ENCODE measurements around the gene CCDC88C.

DNA sequence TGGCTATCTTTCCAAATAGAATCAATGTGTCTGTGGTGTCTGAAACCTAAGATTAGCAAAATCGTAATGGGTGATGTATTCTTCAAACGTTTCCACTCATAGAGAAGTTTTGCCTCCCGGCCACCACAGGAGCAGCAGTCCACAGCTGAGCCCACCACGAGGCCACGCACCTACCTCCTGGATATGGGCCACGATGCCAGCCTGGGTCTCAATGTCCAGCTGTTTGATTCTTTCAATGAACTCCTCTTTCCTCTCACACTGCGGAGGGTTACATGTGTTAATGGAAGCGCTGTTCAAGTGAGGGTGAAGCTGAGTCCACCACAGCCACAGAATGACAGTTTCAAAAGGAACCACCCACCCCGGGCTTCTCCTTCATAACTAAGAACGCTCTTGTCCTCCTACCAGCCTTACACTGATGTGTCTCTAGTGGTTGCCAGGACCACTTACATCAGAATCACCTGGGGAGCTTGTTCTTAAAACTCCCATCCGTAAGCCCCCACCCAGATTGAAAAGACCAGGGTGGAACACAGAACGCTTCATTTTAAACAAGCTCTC, 75.3 kb downstream of the CCDC88C start:
- TF ChIP-seq, protein P1, sequence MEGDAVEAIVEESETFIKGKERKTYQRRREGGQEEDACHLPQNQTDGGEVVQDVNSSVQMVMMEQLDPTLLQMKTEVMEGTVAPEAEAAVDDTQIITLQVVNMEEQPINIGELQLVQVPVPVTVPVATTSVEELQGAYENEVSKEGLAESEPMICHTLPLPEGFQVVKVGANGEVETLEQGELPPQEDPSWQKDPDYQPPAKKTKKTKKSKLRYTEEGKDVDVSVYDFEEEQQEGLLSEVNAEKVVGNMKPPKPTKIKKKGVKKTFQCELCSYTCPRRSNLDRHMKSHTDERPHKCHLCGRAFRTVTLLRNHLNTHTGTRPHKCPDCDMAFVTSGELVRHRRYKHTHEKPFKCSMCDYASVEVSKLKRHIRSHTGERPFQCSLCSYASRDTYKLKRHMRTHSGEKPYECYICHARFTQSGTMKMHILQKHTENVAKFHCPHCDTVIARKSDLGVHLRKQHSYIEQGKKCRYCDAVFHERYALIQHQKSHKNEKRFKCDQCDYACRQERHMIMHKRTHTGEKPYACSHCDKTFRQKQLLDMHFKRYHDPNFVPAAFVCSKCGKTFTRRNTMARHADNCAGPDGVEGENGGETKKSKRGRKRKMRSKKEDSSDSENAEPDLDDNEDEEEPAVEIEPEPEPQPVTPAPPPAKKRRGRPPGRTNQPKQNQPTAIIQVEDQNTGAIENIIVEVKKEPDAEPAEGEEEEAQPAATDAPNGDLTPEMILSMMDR (IDR thresholded peaks at IDR 0.05), result no peak
- TF ChIP-seq ATF3 (CRISPR knock-in tag; conservative IDR thresholded peaks at IDR 0.05), result no peak
- no peak for TF ChIP-seq MXD4 (CRISPR knock-in tag; IDR thresholded peaks at IDR 0.05; ENCODE audit: borderline replicate concordance)
- TF ChIP-seq ATF1 (CRISPR knock-in tag; IDR thresholded peaks at IDR 0.05), result no peak
- no peak for TF ChIP-seq EMX1 (CRISPR knock-in tag; IDR thresholded peaks at IDR 0.05)
- no peak for TF ChIP-seq ESRRA (CRISPR knock-in tag; IDR thresholded peaks at IDR 0.05; ENCODE audit: borderline replicate concordance)
- no peak for TF ChIP-seq MAX (CRISPR knock-in tag; IDR thresholded peaks at IDR 0.05)
- TF ChIP-seq, protein P2, sequence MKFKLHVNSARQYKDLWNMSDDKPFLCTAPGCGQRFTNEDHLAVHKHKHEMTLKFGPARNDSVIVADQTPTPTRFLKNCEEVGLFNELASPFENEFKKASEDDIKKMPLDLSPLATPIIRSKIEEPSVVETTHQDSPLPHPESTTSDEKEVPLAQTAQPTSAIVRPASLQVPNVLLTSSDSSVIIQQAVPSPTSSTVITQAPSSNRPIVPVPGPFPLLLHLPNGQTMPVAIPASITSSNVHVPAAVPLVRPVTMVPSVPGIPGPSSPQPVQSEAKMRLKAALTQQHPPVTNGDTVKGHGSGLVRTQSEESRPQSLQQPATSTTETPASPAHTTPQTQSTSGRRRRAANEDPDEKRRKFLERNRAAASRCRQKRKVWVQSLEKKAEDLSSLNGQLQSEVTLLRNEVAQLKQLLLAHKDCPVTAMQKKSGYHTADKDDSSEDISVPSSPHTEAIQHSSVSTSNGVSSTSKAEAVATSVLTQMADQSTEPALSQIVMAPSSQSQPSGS (CRISPR knock-in tag; IDR thresholded peaks at IDR 0.05; ENCODE audit: borderline replicate concordance, low read depth), result no peak
